SK-N-SH treated with all-trans-retinoic acid at 6 μM for 48 hours (cell line): ENCODE measurements around the gene CIB1.

Experiments used
- ARNTL ChIP-seq: fragments of 450-650 bp; formaldehyde crosslinking; IDR thresholded peaks from 2 replicates; pipeline ENCODE4 v1.5.0; 2020; ENCODE audit warnings: low read depth, mild to moderate bottlenecking, moderate library complexity, borderline replicate concordance
- BACH2 ChIP-seq: fragments of 250-450 bp; sonication (Bioruptor Pico); IDR thresholded peaks from 2 replicates; pipeline ENCODE4 v1.9.0; 2021; ENCODE audit warnings: mild to moderate bottlenecking, borderline replicate concordance
- CSDC2 ChIP-seq: fragments of 250-450 bp; sonication (Bioruptor Pico); IDR thresholded peaks from 2 replicates; pipeline ENCODE4 v1.5.0; 2020; ENCODE audit warnings: mild to moderate bottlenecking, moderate library complexity
- ESRRG ChIP-seq: fragments of 250-450 bp; sonication (Bioruptor Pico); IDR thresholded peaks from 2 replicates; pipeline ENCODE4 v1.6.1; 2021; ENCODE audit warnings: mild to moderate bottlenecking
- GLIS3 ChIP-seq: fragments of 250-450 bp; sonication (Bioruptor Pico); IDR thresholded peaks from 2 replicates; pipeline ENCODE4 v1.5.0; 2020; ENCODE audit warnings: mild to moderate bottlenecking, moderate library complexity
- TOX ChIP-seq: fragments of 250-450 bp; sonication (Bioruptor Pico); IDR thresholded peaks from 2 replicates; pipeline ENCODE4 v1.8.0; 2021; ENCODE audit warnings: mild to moderate bottlenecking, moderate library complexity, borderline replicate concordance
- ZC3H10 ChIP-seq: fragments of 250-450 bp; sonication (Bioruptor Pico); IDR thresholded peaks from 2 replicates; pipeline ENCODE4 v1.5.1; 2021; ENCODE audit warnings: mild to moderate bottlenecking, moderate library complexity
- ZFP3 ChIP-seq: fragments of 250-450 bp; sonication (Bioruptor Pico); IDR thresholded peaks from 2 replicates; pipeline ENCODE4 v1.5.0; 2020; ENCODE audit warnings: mild to moderate bottlenecking, moderate library complexity
- ZFP30 ChIP-seq: fragments of 450-650 bp; formaldehyde crosslinking; IDR thresholded peaks from 2 replicates; pipeline ENCODE4 v1.5.0; 2022; ENCODE audit warnings: mild to moderate bottlenecking, moderate library complexity
- ZNF70 ChIP-seq: fragments of 450-650 bp; formaldehyde crosslinking; IDR thresholded peaks from 2 replicates; pipeline ENCODE4 v1.5.0; 2020; ENCODE audit warnings: mild to moderate bottlenecking, moderate library complexity
- TF ChIP-seq, protein P1 (sequence below): fragments of 250-450 bp; sonication (Bioruptor Pico); IDR thresholded peaks from 2 replicates; pipeline ENCODE4 v1.8.0; 2021; ENCODE audit warnings: low read depth, mild to moderate bottlenecking, moderate library complexity, borderline replicate concordance
- TF ChIP-seq, protein P2 (sequence below): fragments of 250-450 bp; sonication (Bioruptor Pico); IDR thresholded peaks from 2 replicates; pipeline ENCODE4 v1.5.1; 2021; ENCODE audit warnings: mild to moderate bottlenecking, moderate library complexity

DNA sequence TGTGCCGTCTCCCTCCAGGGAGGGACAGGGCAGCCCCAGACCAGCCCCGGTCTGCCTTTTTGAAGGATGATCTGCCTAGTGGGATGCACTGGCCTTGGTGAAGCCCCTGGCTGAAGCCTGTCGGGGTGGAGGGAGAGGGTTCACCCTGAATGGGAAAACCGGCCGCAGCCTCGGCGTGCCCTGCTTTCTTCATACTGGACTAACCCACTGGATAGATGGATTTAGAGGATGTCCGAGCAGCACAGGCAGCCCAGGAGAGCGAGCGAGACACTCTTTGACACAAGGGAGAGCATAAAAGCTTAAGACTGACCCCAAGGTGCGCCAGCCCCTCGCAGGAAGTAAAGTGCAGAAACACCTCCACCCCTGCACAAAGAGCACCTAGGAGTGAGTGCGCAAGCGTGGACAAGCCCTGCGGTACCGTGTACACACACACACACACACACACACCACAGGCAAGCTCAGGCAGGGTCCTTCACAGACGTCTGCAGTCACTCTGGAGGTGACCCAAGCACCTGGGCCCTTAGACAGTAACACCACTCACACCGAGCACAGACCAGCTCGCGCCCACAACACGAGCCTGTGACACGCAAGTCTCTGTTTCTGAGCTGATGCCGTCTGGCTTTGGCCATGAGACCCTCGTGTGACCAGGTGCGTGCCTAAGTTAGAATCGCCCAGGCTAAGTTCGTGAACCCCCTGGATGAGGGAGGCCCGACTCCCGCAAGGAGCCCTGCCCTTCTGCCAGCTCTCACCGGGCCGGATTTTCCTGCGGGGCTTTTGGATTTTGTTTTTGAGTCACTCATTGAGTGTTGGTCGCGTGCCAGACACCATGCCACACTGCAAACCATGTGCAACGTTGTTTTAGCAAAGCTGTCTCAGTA is 21.3 kb downstream of the CIB1 start:
- no peak for TF ChIP-seq ZC3H10 (CRISPR knock-in tag)
- TF ChIP-seq BACH2 (CRISPR knock-in tag): no peak
- TF ChIP-seq ZFP3: no peak
- TF ChIP-seq GLIS3 (CRISPR knock-in tag): no peak
- no peak for TF ChIP-seq ARNTL (CRISPR knock-in tag)
- no peak for TF ChIP-seq ZFP30 (CRISPR knock-in tag)
- no peak for TF ChIP-seq CSDC2 (CRISPR knock-in tag)
- TF ChIP-seq TOX (CRISPR knock-in tag): no peak
- TF ChIP-seq ESRRG (CRISPR knock-in tag): no peak
- TF ChIP-seq, protein P1, sequence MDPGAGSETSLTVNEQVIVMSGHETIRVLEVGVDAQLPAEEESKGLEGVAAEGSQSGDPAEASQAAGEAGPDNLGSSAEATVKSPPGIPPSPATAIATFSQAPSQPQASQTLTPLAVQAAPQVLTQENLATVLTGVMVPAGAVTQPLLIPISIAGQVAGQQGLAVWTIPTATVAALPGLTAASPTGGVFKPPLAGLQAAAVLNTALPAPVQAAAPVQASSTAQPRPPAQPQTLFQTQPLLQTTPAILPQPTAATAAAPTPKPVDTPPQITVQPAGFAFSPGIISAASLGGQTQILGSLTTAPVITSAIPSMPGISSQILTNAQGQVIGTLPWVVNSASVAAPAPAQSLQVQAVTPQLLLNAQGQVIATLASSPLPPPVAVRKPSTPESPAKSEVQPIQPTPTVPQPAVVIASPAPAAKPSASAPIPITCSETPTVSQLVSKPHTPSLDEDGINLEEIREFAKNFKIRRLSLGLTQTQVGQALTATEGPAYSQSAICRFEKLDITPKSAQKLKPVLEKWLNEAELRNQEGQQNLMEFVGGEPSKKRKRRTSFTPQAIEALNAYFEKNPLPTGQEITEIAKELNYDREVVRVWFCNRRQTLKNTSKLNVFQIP (CRISPR knock-in tag): no peak
- TF ChIP-seq, protein P2, sequence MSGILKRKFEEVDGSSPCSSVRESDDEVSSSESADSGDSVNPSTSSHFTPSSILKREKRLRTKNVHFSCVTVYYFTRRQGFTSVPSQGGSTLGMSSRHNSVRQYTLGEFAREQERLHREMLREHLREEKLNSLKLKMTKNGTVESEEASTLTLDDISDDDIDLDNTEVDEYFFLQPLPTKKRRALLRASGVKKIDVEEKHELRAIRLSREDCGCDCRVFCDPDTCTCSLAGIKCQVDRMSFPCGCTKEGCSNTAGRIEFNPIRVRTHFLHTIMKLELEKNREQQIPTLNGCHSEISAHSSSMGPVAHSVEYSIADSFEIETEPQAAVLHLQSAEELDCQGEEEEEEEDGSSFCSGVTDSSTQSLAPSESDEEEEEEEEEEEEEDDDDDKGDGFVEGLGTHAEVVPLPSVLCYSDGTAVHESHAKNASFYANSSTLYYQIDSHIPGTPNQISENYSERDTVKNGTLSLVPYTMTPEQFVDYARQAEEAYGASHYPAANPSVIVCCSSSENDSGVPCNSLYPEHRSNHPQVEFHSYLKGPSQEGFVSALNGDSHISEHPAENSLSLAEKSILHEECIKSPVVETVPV (CRISPR knock-in tag): no peak
- no peak for TF ChIP-seq ZNF70 (CRISPR knock-in tag)
